B cell (primary cell): ENCODE results near the gene THSD4.

Experiments used
- EZH2 ChIP-seq: IDR thresholded peaks from 2 replicates; pipeline ENCODE4 v1.6.1; 2012; ENCODE audit warnings: borderline replicate concordance, low read depth, mild to moderate bottlenecking, moderate library complexity, low read length; ENCODE audit not compliant: insufficient read depth, poor library complexity, severe bottlenecking
- TF ChIP-seq, protein P1 (sequence below): fragments of 200-600 bp; IDR thresholded peaks from one replicate; pipeline ENCODE4 v1.8.0; 2022; ENCODE audit warnings: antibody characterized with exemption, mild to moderate bottlenecking

DNA sequence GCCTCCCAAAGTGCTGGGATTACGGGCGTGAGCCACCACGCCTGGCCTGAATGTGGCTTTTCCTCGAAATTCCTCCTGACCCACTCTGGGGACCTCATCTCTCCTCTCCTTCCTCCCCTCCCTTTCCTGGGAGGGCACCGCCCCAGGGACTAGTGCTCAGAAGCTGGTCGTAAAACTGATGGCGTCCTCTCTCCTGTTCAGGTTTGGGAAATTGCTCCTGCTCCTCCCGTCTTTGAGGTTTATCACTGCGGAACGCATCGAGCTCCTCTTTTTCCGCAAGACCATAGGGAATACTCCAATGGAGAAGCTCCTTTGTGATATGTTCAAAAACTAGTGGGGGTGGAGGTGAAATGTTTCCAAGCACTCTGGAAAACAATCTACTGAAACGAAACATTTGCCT, 702.1 kb downstream of the THSD4 start:
- TF ChIP-seq, protein P1, sequence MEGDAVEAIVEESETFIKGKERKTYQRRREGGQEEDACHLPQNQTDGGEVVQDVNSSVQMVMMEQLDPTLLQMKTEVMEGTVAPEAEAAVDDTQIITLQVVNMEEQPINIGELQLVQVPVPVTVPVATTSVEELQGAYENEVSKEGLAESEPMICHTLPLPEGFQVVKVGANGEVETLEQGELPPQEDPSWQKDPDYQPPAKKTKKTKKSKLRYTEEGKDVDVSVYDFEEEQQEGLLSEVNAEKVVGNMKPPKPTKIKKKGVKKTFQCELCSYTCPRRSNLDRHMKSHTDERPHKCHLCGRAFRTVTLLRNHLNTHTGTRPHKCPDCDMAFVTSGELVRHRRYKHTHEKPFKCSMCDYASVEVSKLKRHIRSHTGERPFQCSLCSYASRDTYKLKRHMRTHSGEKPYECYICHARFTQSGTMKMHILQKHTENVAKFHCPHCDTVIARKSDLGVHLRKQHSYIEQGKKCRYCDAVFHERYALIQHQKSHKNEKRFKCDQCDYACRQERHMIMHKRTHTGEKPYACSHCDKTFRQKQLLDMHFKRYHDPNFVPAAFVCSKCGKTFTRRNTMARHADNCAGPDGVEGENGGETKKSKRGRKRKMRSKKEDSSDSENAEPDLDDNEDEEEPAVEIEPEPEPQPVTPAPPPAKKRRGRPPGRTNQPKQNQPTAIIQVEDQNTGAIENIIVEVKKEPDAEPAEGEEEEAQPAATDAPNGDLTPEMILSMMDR = no peak
- TF ChIP-seq EZH2 = no peak
